ENCODE results near the gene SPOCK2. TPM values are rescaled to one million over a fixed set of nuclear protein-coding genes. Genes with fewer than 3 reads are reported as not detected.

The SPOCK2 gene
- total RNA-seq, 1 experiment from 2014 or later: 1.1 TPM

DNA sequence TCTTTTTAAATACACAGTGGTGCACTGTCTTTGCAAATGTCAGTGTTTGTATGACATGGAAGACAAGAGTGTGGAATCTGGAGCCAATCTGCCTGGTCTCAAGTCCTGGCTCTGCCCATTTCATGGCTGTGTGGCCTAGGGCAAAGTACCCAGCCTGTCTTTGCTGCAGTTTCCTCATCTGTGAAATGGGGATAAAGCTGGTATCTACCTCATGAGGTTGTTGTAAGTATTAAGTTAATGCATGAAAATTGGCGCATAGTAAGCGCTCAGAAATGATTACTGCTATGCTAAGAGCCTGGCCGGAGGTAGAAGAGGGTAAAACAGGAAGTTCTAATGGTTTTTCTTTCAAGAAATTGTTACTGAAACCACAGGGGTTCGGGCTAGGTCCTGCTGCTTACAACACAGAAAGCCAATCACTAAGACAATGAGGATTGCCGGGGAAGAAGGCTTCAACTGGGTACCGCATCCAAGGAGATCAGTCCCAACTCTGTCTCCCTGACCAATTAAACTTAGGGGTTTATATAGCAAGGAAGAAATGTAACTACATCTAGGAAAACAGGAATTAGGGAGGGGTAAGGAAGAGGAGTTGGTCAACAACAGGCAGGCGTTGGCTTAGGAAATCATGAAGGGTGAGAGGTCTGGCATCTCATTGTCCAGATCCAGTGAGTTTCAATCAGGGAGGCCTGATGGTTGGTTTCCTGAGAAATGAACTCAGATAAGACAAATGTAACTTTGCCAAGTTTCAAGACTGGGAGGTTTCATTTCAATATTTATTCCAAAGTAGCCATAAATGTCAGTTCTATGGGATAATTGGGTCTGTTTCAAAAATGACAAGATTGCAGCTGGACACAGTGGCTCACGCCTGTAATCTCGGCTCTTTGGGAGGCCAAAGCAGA lies 67.2 kb downstream of the SPOCK2 start:
- Histone ChIP-seq H3K79me2 (ENCODE audit: insufficient read depth, low read length) (no peaks in the 10 kb centered on the region), H3K27me3 (ENCODE audit: insufficient read depth, low read length) (no peaks in the 10 kb centered on the region), H3K4me1 (ENCODE audit: control insufficient read depth in 1 of 2, insufficient read depth in 2 of 2, low read length in 2 of 2) (no peaks in the 10 kb centered on the region), H3K27ac (ENCODE audit: low read depth, low read length) (no peak overlapping the region), H3K36me3 (ENCODE audit: control insufficient read depth in 1 of 2, insufficient read depth in 2 of 2, low read length in 2 of 2) (no peaks in the 10 kb centered on the region), H4K20me1 (ENCODE audit: insufficient read depth) (no peaks in the 10 kb centered on the region), H2AFZ (ENCODE audit: low read depth, low read length, poor library complexity, severe bottlenecking) (no peak overlapping the region), H3K9me3 (ENCODE audit: control insufficient read depth in 1 of 2, insufficient read depth in 1 of 2, low read depth in 1 of 2, low read length in 2 of 2) (no peaks in the 10 kb centered on the region), H3K9ac (ENCODE audit: low read length) (no peak overlapping the region), H3K9me2 (ENCODE audit: insufficient read depth) (no peaks in the 10 kb centered on the region), H3K4me2 (ENCODE audit: low read length) (no peak overlapping the region), H3K4me3 (replicated peaks in 1 of 2; ENCODE audit: low read depth in 1 of 2, low read length in 2 of 2) (no peak overlapping the region)
- ATAC-seq: no peak
- POLR2A ChIA-PET: no interaction called here
- intact Hi-C loops (cut with micrococcal nuclease): no loop called here
- no peak for DNase-seq (ENCODE audit: low read depth, low spot score)
- TF ChIP-seq CEBPB (IDR thresholded peaks at IDR 0.05; ENCODE audit: low read depth): no peak
- TF ChIP-seq SIN3A (IDR thresholded peaks at IDR 0.05; ENCODE audit: low read depth): no peak
- no peak for TF ChIP-seq EZH2phosphoT487 (IDR thresholded peaks at IDR 0.05; ENCODE audit: borderline replicate concordance)
- TF ChIP-seq EGR1 (IDR thresholded peaks at IDR 0.05; ENCODE audit: low read depth): no peak
- no peak for TF ChIP-seq ZNF274 (IDR thresholded peaks at IDR 0.05; ENCODE audit: low read depth, low read length)
- TF ChIP-seq JUND (IDR thresholded peaks at IDR 0.05): no peak
- TF ChIP-seq SRF (IDR thresholded peaks at IDR 0.05; ENCODE audit: low read depth): no peak
- TF ChIP-seq FOSL1 (IDR thresholded peaks at IDR 0.05; ENCODE audit: low read depth): no peak
- no peak for TF ChIP-seq ZBTB33 (IDR thresholded peaks at IDR 0.05; ENCODE audit: extremely low read depth, insufficient replicate concordance, low read length)
- CTCF ChIA-PET: no interaction called here
- RAD21 ChIA-PET (ENCODE audit: low non-redundant PET in 1 of 2, low total read pairs in 2 of 2, uncharacterized antibody in 2 of 2, unreplicated experiment in 2 of 2): no interaction called here
- BruUV-seq (replicated peaks): no TSS peak
